Measurements from ENCODE around the gene CRACR2B. TPM values are rescaled to one million over a fixed set of nuclear protein-coding genes. Genes with fewer than 3 reads are reported as not detected.

The CRACR2B gene
- total and polyA plus RNA-seq, 10 of the 15 experiments (the other 5 are each of a cell fraction or from before 2014, with no cell fraction given): 0.10 to 33.7 (median 12.7) TPM

DNA sequence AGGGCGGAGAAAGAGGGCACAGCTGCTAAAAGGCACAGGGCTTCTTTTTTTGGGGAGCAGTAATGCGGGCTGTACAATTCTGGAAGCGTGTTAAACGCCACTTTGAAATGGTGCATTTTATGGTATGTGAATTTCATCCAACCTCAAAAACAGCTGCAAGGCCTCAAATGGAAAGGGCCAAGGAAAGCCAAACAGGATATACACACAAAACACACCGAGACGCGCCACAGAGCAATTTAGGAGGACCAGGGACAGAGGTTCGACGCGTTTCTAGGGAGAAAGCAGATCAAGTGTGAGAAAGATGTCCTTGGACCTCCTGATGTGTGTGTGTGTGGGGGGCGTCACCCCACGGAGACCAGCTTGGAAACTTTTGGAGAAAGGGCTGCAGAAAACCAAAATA is 46.0 kb downstream of the CRACR2B start:
- TF ChIP-seq HDAC6 (IDR thresholded peaks at IDR 0.05; ENCODE audit: unreplicated experiment): no peak
- TF ChIP-seq ZNF24 (IDR thresholded peaks at IDR 0.05): no peak
- TF ChIP-seq, protein P1, sequence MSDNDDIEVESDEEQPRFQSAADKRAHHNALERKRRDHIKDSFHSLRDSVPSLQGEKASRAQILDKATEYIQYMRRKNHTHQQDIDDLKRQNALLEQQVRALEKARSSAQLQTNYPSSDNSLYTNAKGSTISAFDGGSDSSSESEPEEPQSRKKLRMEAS (IDR thresholded peaks at IDR 0.05; ENCODE audit: low read depth, low read length): no peak
- no peak for TF ChIP-seq RCOR1 (conservative IDR thresholded peaks at IDR 0.05; ENCODE audit: low read depth, low read length)
- TF ChIP-seq HDAC2 (IDR thresholded peaks at IDR 0.05): no peak
- TF ChIP-seq, protein P2, sequence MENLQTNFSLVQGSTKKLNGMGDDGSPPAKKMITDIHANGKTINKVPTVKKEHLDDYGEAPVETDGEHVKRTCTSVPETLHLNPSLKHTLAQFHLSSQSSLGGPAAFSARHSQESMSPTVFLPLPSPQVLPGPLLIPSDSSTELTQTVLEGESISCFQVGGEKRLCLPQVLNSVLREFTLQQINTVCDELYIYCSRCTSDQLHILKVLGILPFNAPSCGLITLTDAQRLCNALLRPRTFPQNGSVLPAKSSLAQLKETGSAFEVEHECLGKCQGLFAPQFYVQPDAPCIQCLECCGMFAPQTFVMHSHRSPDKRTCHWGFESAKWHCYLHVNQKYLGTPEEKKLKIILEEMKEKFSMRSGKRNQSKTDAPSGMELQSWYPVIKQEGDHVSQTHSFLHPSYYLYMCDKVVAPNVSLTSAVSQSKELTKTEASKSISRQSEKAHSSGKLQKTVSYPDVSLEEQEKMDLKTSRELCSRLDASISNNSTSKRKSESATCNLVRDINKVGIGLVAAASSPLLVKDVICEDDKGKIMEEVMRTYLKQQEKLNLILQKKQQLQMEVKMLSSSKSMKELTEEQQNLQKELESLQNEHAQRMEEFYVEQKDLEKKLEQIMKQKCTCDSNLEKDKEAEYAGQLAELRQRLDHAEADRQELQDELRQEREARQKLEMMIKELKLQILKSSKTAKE (IDR thresholded peaks at IDR 0.05; ENCODE audit: low read depth, poor library complexity, severe bottlenecking): no peak
- Histone ChIP-seq H3K27ac (ENCODE audit: control insufficient read depth, insufficient read depth) (no peak overlapping the region), H3K36me3 (ENCODE audit: control insufficient read depth in 2 of 2, insufficient read depth in 2 of 2, low read length in 1 of 2) (no peaks in the 10 kb centered on the region; a peak in 1 of 4 replicates), H3K4me3 (no peak overlapping the region), H3K79me2 (ENCODE audit: control insufficient read depth, insufficient read depth, low read length) (no peaks in the 10 kb centered on the region), H2AFZ (ENCODE audit: control insufficient read depth, low read depth, low read length) (no peak overlapping the region), H4K20me1 (ENCODE audit: control insufficient read depth, insufficient read depth) (no peaks in the 10 kb centered on the region), H3K9me3 (replicated peaks; ENCODE audit: control insufficient read depth, insufficient read depth, low read length) (no peaks in the 10 kb centered on the region), H3K4me2 (ENCODE audit: control insufficient read depth, insufficient read depth) (no peak overlapping the region), H3K9ac (ENCODE audit: control insufficient read depth, insufficient read depth, low read length) (no peak overlapping the region), H3K27me3 (replicated peaks in 1 of 2; ENCODE audit: control insufficient read depth in 2 of 2, insufficient read depth in 2 of 2, low read length in 1 of 2) (no peaks in the 10 kb centered on the region), H3K4me1 (ENCODE audit: control insufficient read depth, insufficient read depth, low read length) (no peaks in the 10 kb centered on the region)
- ChIA-PET SMC1A (ENCODE audit: uncharacterized antibody, unreplicated experiment) (no interaction called here), CTCF (interaction anchor here (1.1 kb wide), 1 partner anchor 25 kb away, joined by 3 read pairs; no protein-coding TSS in a partner anchor), POLR2A (no interaction called here), RAD21 (ENCODE audit: unreplicated experiment) (no interaction called here)
- no peak for DNase-seq (ENCODE audit: low read depth, low spot score)
- intact Hi-C loops (cut with micrococcal nuclease; ENCODE audit: unreplicated experiment) (no loop called here), in situ Hi-C loops (cut with MboI) (no loop called here)
- 81% methylated on average over 12 of the region's 12 CpGs for WGBS (ENCODE audit: insufficient coverage, insufficient replicate concordance, low lambda C conversion rate, missing lambda C conversion rate)
- BruUV-seq (replicated peaks): no TSS peak
- no peak for ATAC-seq
- FAIRE-seq: no peak
